K562 (cell line): ENCODE data around the gene TMEM131L. TPM values are rescaled to one million over a fixed set of nuclear protein-coding genes. Genes with fewer than 3 reads are reported as not detected.

Experiments
- ATAC-seq: fragments of 200-7000 bp; cut with Tn5 transposase; 3 replicates; pipeline ENCODE4 v1.9.1; 2020; ENCODE audit warnings: moderate library complexity
- BruUV-seq: library from RNA; stranded (reverse); fragments of 400-500 nt; replicated peaks from 2 replicates; lab custom pipeline; 2021; lab: Mats Ljungman, UMichigan
- CTCF ChIA-PET: fragments of 300-600 bp; formaldehyde crosslinking; extraction: SDS; loops from one replicate; lab custom pipeline; 2021; ENCODE audit warnings: low intra/inter-chr PET ratio; lab: Yijun Ruan, JAX
- POLR2A ChIA-PET: fragments of 300-600, 350-650 bp; sonication (Branson Sonifier 250); formaldehyde crosslinking; extraction: SDS; loops from one replicate; lab custom pipeline; 2021; ENCODE audit warnings: antibody characterized with exemption, inconsistent platforms; lab: Yijun Ruan, JAX
- DNase-seq, 4 experiments: peaks; one replicate each; pipeline versions ENCODE4 v3.0.0 to v3.0.0-alpha.2; 2011 to 2018; ENCODE audit warnings: low spot score in 3 of 4, mixed read lengths in 3 of 4; ENCODE audit errors: extremely low read depth in 1 of 4
- FAIRE-seq: peaks from 2 replicates; lab custom pipeline; 2011; peaks lifted over from hg19 to GRCh38; lab: Jason Lieb, UNC
- H2AFZ ChIP-seq: 2 replicates; pipeline ENCODE4 v1.6.0; 2011; ENCODE audit warnings: low read depth, low read length, control low read depth, inconsistent platforms
- H3K27ac ChIP-seq: fragments of 200-600 bp; 3 replicates; pipeline ENCODE4 v1.8.0; 2011; ENCODE audit warnings: low read depth, mild to moderate bottlenecking, control low read depth, inconsistent platforms, low read length, moderate library complexity, mixed read lengths; ENCODE audit errors: extremely low read depth
- H3K27me3 ChIP-seq, 2 experiments: fragments of 300-600 bp in 1 of 2; 2 replicates in 1 of 2; 3 replicates in 1 of 2; pipeline versions ENCODE4 v1.6.0 to v1.8.0; 2011; ENCODE audit warnings: inconsistent platforms in 2 of 2, low read length in 2 of 2, mild to moderate bottlenecking in 1 of 2, mixed read lengths in 1 of 2, moderate library complexity in 1 of 2; ENCODE audit not compliant: control insufficient read depth in 2 of 2, insufficient read depth in 2 of 2
- H3K36me3 ChIP-seq: fragments of 300-600 bp; 3 replicates; pipeline ENCODE4 v1.8.0; 2011; ENCODE audit warnings: mild to moderate bottlenecking, low read length, inconsistent platforms; ENCODE audit not compliant: control insufficient read depth, insufficient read depth
- H3K4me1 ChIP-seq, 2 experiments: fragments of 200-600 bp in 1 of 2; replicated peaks in 1 of 2; 2 replicates in 1 of 2; 3 replicates in 1 of 2; pipeline versions ENCODE4 v1.5.1 to v1.8.0; 2011; ENCODE audit warnings: inconsistent platforms in 2 of 2, low read length in 2 of 2, mild to moderate bottlenecking in 1 of 2, mixed read lengths in 1 of 2, moderate library complexity in 1 of 2; ENCODE audit not compliant: control insufficient read depth in 2 of 2, insufficient read depth in 2 of 2
- H3K4me2 ChIP-seq: 2 replicates; pipeline ENCODE4 v1.6.1; 2011; ENCODE audit warnings: low read length, control low read depth, inconsistent platforms, mixed read lengths; ENCODE audit not compliant: insufficient read depth
- H3K4me3 ChIP-seq: fragments of 200-600 bp; sonication (generic), shearing (Covaris generic); 2 replicates; pipeline ENCODE4 v1.5.1; 2016; ENCODE audit warnings: control low read depth, inconsistent platforms
- H3K79me2 ChIP-seq: fragments of 200-600 bp; 3 replicates; pipeline ENCODE4 v1.8.0; 2011; ENCODE audit warnings: low read length, inconsistent platforms; ENCODE audit not compliant: control insufficient read depth, insufficient read depth
- H3K9ac ChIP-seq, 2 experiments: 2 replicates each; pipeline versions ENCODE4 v1.6.0 to v1.6.1; 2011; ENCODE audit warnings: low read depth in 2 of 2, low read length in 2 of 2, control low read depth in 1 of 2, inconsistent platforms in 1 of 2, mild to moderate bottlenecking in 1 of 2, mixed read lengths in 1 of 2; ENCODE audit not compliant: insufficient read depth in 1 of 2
- H3K9me1 ChIP-seq: one replicate; pipeline ENCODE4 v1.6.0; 2011; ENCODE audit warnings: inconsistent platforms, mild to moderate bottlenecking, low read length, moderate library complexity; ENCODE audit not compliant: control insufficient read depth, insufficient read depth
- H3K9me3 ChIP-seq: replicated peaks from 2 replicates; pipeline ENCODE4 v1.5.1; 2011; ENCODE audit warnings: low read depth, low read length, inconsistent platforms; ENCODE audit not compliant: control insufficient read depth, insufficient read depth
- H4K20me1 ChIP-seq: replicated peaks from 2 replicates; pipeline ENCODE4 v1.6.1; 2011; ENCODE audit warnings: low read length, inconsistent platforms, mixed read lengths; ENCODE audit not compliant: control insufficient read depth, insufficient read depth
- CEBPB ChIP-seq: fragments of 450-650 bp; IDR thresholded peaks from 2 replicates; pipeline ENCODE4 v1.6.1; 2016; ENCODE audit warnings: missing genetic modification characterization, missing compliant biosample characterization
- HCFC1 ChIP-seq: IDR thresholded peaks from 2 replicates; pipeline ENCODE4 v1.6.1; 2012; ENCODE audit warnings: low read depth, low read length, improper control_type of control experiment
- WGBS: fragments of 100-300 bp; shearing (Covaris generic); methylation state at CpG from one replicate; pipeline ENCODE4 v1.1.6; 2016; ENCODE audit warnings: low coverage, mixed read lengths; ENCODE audit not compliant: insufficient coverage; ENCODE audit errors: missing lambda C conversion rate; 5-methylcytosine and 5-hydroxymethylcytosine counted together
- in situ Hi-C: fragments of 300-500 bp; cut with MboI; formaldehyde crosslinking; loops from 4 replicates; pipeline ENCODE4 v1.15.0; 2018; ENCODE audit warnings: inconsistent platforms, mixed read lengths
- intact Hi-C: fragments of 100-400 bp; cut with micrococcal nuclease; formaldehyde crosslinking; loops from 2 replicates; pipeline ENCODE4 v1.14.2; 2022
- polyA plus RNA-seq, 8 experiments: library from polyadenylated mRNA; depleted of rRNA in 4 of 8; stranded (reverse) in 5 of 8; unstranded in 3 of 8; fragments of >200 nt; fragmentation: Nextera tagmentation in 2 of 8; fragmentation: Illumina TruSeq in 1 of 8; extraction: Ambion mirVana in 2 of 8; extraction: Trizol in 1 of 8; gene quantifications; 2 replicates each; pipeline versions ENCODE4 v1.2.1 to v1.2.3, GENCODE V29; 2011 to 2014; ENCODE audit warnings: inconsistent platforms in 1 of 8, missing spikeins in 1 of 8
- total RNA-seq, 7 experiments: library from RNA; depleted of rRNA in 6 of 7; stranded (reverse); fragments of >200 nt in 6 of 7; fragmentation: Illumina TruSeq in 2 of 7; extraction: Trizol in 2 of 7; gene quantifications; 2 replicates each; pipeline versions ENCODE4 v1.2.1 to v1.2.3, GENCODE V29; 2011 to 2021; ENCODE audit warnings: low replicate concordance in 1 of 7
- TF ChIP-seq, protein P1 (sequence below), 2 experiments: IDR thresholded peaks; 2 replicates each; pipeline ENCODE4 v1.6.1; 2011; ENCODE audit warnings: borderline replicate concordance in 1 of 2, control low read depth in 1 of 2, low read depth in 1 of 2, low read length in 1 of 2, mild to moderate bottlenecking in 1 of 2, mixed read lengths in 1 of 2, moderate library complexity in 1 of 2; ENCODE audit not compliant: insufficient read depth in 1 of 2, insufficient read length in 1 of 2, poor library complexity in 1 of 2, severe bottlenecking in 1 of 2; ENCODE audit errors: extremely low read depth in 1 of 2
- TF ChIP-seq, protein P2 (sequence below), 3 experiments: fragments of 200-800 bp in 1 of 3; sonication (Bioruptor generic) in 1 of 3; sonication (generic) in 1 of 3; formaldehyde crosslinking in 1 of 3; IDR thresholded peaks; 2 replicates each; pipeline versions ENCODE4 v1.6.1 to v1.8.0; 2016 to 2022; ENCODE audit warnings: mild to moderate bottlenecking in 2 of 3, missing compliant biosample characterization in 2 of 3, missing genetic modification characterization in 2 of 3, missing genetic modification reagents in 1 of 3
- TF ChIP-seq, protein P3 (sequence below): fragments of 250-450 bp; sonication (Bioruptor Pico); IDR thresholded peaks from 2 replicates; pipeline ENCODE4 v1.8.0; 2021; ENCODE audit warnings: borderline replicate concordance, mild to moderate bottlenecking, moderate library complexity; ENCODE audit not compliant: poor library complexity, severe bottlenecking

The TMEM131L gene
- total and polyA plus RNA-seq, 9 of the 15 experiments (the other 6 are each of a cell fraction or from before 2014, with no cell fraction given) = 1.2 to 20.8 (median 12.9) TPM

DNA sequence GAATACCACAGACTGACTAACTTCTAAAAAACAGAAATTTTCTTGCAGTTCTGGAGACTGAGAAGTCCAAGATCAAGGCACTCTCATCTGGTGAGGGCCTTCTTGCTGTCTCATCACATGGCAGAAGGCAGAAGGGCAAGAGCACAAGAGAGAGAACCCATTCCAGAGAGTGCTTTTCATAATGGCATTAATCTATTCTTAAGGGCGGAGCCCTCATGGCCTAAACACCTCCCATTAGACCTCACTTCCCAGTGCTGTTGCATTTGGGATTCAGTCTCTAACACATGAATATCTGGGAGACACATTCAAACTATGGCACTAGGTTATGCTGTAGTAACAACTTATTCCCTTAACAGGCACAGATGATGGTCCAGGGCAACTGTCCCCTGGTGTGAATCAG lies 180.8 kb downstream of the TMEM131L start (continued):
- no peak for TF ChIP-seq CEBPB (tag)

DNA sequence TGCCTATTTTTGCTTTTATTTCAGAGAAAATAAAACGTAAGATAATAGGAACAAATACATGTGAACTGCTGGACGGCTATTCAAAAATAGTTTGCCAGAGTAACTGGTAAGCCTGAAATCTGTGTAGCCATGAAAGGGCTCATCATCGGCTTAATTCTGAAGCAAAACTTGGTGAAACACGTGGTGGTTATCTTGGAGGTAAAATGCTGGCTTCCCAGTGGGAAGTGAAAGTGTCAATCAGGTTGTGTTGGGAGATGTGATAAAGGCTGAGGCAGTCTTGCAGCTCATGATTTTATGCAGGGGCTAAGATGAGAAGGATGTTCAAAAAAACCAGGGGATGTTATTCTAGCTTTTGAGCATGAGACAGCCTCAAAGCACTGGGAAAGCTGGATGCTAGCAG lies 181.8 kb downstream of the TMEM131L start:
- 2% methylated on average over 4 of the region's 4 CpGs for WGBS
- intact Hi-C loops (loop anchor here (2.0 to 10.0 kb wide), 3 partner anchors 215 to 563 kb away; no protein-coding TSS in a partner anchor), in situ Hi-C loops (no loop called here)
- H3K27me3 ChIP-seq = peaks cover 0 to 12% of the 10 kb centered on the region in 2 experiments; a peak in 2 of 5 replicates
- H3K36me3 ChIP-seq = no peaks in the 10 kb centered on the region
- no peaks in the 10 kb centered on the region for H3K9me1 ChIP-seq
- ATAC-seq (no peak), DNase-seq (no peak), FAIRE-seq (no peak)
- no peaks in the 10 kb centered on the region for H3K79me2 ChIP-seq
- H3K27ac ChIP-seq = no peak overlapping the region
- no peaks in the 10 kb centered on the region for H3K9me3 ChIP-seq
- H4K20me1 ChIP-seq = no peaks in the 10 kb centered on the region
- no peaks in the 10 kb centered on the region; a peak in 1 of 5 replicates for H3K4me1 ChIP-seq
- H3K4me3 ChIP-seq = no peak overlapping the region
- H3K4me2 ChIP-seq = no peak overlapping the region
- BruUV-seq = no TSS peak
- H3K9ac ChIP-seq = no peak overlapping the region
- POLR2A ChIA-PET = interaction anchor here (0.6 kb wide), 1 partner anchor 144 kb away, joined by 3 read pairs; no protein-coding TSS in a partner anchor
- CTCF ChIA-PET = interaction anchor here (0.6 kb wide), 1 partner anchor 21 kb away, joined by 4 read pairs; no protein-coding TSS in a partner anchor
- H2AFZ ChIP-seq = 0 out of 2 replicates have a peak overlapping the region, but pooled peaks have one; percentile 30
- TF ChIP-seq, protein P1, sequence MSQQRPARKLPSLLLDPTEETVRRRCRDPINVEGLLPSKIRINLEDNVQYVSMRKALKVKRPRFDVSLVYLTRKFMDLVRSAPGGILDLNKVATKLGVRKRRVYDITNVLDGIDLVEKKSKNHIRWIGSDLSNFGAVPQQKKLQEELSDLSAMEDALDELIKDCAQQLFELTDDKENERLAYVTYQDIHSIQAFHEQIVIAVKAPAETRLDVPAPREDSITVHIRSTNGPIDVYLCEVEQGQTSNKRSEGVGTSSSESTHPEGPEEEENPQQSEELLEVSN (IDR thresholded peaks at IDR 0.05; ENCODE audit: borderline replicate concordance in 1 of 2, extremely low read depth in 1 of 2, insufficient read depth in 1 of 2, insufficient read length in 1 of 2, low read depth in 1 of 2, low read length in 1 of 2, poor library complexity in 1 of 2, severe bottlenecking in 1 of 2) = peak in 1 of 2 experiments; percentile 32
- TF ChIP-seq, protein P2, sequence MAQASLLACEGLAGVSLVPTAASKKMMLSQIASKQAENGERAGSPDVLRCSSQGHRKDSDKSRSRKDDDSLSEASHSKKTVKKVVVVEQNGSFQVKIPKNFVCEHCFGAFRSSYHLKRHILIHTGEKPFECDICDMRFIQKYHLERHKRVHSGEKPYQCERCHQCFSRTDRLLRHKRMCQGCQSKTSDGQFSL (CRISPR knock-in tag; IDR thresholded peaks at IDR 0.05) = no peak
- TF ChIP-seq, protein P2 (tag; IDR thresholded peaks at IDR 0.05) = no peak
- TF ChIP-seq HCFC1 = no peak
- TF ChIP-seq, protein P3, sequence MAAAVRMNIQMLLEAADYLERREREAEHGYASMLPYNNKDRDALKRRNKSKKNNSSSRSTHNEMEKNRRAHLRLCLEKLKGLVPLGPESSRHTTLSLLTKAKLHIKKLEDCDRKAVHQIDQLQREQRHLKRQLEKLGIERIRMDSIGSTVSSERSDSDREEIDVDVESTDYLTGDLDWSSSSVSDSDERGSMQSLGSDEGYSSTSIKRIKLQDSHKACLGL = no peak
